Measurements from ENCODE around the gene USP54.
"Not testable (repeated sequence)": the region's sequence is repeated elsewhere in the genome, so short reads cannot be mapped to it uniquely, and the experiment has no call there.

USP54 gene

DNA sequence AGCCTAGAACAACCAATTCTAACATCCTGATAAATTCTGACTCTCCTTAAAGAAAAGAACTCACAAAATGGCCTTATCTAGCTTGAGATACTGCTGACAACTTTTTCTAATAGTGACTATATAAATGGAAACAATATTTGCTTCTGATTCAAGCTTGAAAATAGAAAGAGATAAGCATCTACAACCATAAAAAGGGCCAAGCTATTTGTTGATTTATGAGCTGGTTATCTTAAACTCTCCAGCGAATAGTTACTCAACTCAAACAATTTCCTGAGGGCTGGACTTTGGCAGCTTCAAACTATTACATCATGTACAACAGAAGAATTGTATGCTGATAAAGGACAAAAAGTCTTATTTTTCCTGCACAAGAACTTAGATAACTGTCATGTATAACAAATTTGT, 4.6 kb downstream of the USP54 start:
- peak; percentile 44 for DNase-seq (ENCODE audit: low spot score)

DNA sequence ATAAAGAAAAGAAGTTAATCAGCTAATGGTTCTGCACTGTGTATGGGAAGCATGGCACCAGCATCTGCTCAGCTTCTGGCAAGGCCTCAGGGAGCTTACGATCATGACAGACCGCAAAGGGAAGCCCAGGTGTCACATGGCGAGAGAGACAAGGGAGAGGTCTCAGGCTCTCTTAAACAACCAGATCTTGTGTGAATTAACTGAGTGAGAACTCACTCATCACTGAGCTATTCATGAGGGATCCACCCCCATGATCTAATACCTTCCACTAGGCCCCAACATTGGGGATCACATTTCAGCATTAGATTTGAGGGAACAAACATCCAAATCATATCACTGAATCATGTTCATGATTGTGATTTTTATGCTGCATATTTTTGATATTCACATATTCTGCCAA, 5.8 kb downstream of the USP54 start:
- no peak for DNase-seq (ENCODE audit: low spot score)

DNA sequence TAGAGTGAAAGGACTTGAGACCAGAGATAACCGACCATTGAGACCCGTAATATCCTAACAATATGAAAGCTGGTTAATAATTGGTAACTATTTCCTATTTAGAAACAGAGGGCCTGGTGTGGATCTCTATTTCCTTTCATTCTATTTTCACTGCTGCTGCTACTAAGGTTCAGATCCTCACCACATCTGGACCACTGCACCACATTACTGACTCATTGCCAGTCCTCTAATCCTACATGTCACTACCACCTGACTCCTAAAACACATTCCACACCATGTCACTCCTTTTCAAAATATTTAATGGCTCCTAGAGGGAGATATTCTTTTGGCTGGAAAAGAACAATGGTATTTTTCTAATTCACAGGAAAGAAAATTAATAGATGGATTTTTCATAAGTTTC, 6.4 kb downstream of the USP54 start:
- DNase-seq (ENCODE audit: low spot score) = no peak

DNA sequence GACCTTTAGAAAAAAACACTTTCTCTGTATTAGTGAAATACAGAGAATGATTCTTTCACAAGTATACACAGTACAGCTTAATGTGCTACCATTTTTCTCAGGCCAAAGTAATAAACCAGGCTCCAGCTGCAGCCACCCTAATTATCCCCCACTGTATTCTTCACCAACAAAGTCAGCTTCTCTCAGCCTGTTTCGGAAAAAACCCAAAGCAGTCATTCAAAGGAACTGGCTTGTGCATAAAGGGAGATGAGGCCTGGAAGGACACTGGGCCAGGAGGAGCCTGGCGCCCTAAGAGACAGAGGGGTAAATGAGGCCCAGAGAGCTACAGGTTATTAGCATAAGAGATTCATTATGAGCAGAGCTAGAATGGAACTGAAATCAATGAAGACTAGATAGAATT, 9.2 kb downstream of the USP54 start:
- DNase-seq (ENCODE audit: low spot score) = no peak

DNA sequence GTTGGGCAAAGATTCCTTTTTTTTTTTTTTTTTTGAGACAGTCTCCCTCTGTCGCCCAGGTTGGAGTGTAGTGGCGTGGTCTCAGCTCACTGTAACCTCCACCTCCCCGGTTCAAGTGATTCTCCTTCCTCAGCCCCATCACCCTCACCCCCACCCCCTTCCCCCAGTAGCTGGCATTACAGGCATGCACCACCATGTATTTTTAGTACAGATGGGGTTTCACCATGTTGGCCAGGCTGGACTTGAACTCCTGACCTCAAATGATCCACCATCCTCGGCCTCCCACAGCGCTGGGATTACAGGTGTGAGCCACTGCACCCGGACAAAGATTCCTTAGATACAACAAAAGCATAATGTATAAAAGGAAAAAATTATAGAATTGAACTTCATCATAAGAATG, 12.2 kb downstream of the USP54 start:
- DNase-seq (ENCODE audit: low spot score) = not testable (repeated sequence)

DNA sequence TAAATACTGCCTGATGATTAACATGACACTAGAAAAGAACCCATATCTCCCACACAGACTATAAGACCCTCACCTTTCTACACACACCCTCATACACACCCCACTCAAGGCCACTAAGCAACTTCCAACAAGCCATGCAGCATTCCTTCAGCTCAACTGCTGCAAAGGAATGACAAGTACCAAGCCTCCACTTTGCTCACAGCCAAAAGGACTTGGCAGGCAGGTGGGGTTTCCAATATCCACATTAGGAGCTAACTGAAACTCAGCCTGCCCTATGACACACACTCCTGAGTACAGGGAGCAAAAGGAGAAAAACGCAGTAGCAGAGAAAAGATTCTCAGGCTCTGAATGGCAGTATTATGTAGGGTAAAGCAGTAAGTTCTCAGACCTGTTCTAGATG, 13.4 kb downstream of the USP54 start:
- DNase-seq (ENCODE audit: low spot score) = no peak

DNA sequence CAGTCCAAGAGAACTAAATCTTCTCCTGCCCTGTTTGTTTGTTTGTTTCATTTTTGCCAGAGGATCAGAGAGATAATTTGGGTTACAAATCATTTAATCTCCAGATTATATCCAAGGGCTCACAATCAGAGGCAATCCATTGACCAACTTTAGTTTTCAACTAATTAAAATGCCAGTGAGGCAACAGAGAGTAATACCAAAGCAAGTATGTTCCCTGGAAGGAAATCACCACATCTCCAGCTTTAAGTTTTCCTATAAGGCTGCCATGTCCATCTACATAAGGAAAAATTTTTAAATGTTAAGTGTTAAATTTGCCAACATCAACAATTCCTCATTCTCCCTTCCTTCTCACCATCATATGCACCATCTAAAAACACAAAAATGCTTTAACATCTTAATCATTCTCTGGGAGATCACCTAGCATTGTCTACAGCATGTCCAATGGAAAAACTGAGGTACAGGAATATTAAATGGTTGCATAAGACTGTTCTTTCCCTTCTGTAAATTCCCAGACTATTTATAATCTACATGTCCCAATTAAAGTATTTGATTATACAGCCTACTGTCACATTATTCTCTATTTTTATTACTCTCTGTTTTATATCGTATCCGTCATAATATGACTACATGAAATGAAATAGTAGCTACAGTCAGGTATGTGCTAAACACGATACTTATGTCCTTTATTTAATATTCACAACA, 14.1 kb downstream of the USP54 start:
- DNase-seq (ENCODE audit: low spot score) = no peak

DNA sequence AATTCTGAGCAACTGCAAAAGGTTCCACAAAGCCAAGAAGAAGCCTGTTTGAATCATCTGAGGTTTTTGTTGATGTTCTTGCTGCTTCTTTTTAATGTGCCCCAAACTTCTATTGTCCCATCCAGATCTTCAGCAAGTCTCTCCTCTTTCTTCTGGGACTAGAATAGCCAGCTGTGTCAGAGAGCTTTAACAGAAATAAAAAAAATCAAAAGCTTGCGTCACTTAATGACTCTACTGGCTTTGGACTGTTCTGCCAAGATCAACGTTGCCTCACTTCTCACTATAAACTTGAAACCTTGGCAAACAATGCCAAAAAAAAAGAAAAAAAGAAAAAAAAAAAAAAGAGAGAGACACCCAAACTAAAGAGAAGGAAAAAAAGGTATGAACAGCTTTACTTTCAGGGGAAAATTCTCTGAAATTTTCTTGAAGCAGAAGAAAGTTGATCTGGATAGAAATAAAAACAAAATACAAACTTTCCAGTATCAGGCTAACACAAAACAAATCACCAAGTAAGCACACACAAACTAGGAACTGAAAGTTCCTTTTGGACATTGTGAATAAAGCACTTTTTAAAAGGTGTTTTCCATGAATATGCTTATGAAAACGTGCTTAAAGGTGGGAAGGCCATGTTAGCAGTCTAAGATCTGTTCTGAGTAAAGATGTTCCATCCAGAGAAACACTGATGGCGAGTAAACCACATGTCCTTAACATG, 14.8 kb downstream of the USP54 start:
- DNase-seq (ENCODE audit: low spot score) = peak; percentile 41

DNA sequence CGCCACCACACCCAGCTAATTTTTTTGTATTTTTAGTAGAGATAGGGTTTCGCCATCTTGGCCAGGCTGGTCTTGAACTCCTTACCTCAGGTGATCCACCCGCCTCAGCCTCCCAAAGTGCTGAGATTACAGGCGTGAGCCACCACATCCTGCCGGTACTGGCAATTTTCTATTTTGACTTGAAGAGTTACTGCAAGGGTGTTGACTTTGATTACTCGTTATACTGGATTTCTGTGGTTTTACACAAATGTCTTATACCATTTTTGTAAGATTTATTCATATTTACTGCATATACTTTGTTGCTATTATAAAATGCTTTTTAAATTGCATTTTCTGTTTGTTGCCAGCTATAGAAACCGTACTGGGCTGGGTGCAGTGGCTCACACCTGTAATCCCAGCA, 24.1 kb downstream of the USP54 start:
- DNase-seq (ENCODE audit: low spot score) = not testable (repeated sequence)

DNA sequence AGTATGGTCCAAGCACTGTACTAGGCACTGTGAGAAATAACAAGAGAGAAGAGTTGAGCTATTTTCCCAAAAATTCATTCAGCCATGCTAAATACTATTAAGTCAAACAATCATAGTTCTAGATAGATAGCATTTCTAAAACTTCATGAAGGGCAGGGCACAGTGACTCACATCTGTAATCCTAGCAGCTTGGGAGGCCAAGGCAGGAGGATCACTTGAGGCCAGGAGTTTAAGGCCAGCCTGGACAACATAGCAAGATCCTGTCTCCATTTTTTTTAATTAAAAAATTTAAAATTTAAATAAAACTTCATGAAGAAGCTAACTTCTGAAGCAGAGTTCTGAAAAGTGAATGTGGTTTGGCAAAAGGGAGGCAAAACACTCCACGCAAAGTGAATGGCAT, 29.9 kb downstream of the USP54 start:
- no peak for DNase-seq (ENCODE audit: low spot score)

DNA sequence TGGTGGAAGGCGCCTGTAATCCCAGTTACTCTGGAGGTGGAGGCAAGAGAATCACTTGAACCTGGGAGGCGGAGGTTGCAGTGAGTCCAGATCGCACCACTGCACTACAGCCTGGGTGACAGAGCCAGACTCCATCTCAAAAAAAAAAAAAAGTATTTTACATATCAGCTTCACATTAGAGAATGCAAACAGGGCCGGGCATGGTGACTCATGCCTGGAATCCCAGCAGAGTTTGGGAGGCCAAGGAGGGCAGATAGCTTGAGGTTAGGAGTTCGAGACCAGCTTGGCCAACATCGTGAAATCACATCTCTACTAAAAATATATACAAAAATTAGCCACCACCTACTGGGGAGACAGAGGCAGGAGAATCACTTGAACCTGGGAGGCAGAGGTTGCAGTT, 31.6 kb downstream of the USP54 start:
- DNase-seq (ENCODE audit: low spot score) = no peak

DNA sequence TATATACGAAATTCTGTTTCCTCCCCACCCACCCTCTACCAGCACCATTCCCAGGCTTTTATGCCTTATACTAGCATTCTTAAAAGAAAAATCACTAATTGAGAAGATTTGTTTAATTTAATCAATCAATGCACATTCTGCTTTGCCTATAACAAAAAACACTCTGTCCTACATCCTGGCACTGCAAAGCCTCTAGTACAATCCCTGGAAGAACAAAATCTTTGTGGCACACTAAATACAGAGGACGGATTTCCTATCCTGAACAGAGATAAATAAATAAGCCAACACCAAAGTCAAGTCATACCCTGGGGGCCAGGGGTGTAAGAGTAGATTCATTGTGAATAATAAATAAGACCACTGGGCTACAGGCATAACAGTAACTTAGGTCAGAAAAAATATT, 34.3 kb downstream of the USP54 start:
- DNase-seq (ENCODE audit: low spot score) = no peak

DNA sequence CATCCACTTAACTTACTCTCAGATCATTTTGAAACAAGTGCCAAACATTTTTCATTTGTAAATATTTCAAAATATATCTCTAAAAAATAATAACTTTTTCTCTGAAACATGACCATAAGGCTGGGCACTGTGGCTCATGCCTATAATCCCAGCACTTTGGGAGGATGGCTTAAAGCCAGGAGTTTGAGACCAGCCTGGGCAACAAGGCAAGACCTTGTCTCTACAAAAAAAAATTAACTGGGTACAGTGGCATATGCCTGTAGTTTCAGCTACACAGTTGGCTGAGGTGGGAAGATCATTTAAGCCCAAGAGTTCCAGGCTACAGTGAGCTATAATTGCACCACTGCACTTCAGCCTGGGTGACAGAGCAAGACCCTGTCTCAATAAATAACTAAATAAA, 36.4 kb downstream of the USP54 start:
- DNase-seq (ENCODE audit: low spot score) = no peak

DNA sequence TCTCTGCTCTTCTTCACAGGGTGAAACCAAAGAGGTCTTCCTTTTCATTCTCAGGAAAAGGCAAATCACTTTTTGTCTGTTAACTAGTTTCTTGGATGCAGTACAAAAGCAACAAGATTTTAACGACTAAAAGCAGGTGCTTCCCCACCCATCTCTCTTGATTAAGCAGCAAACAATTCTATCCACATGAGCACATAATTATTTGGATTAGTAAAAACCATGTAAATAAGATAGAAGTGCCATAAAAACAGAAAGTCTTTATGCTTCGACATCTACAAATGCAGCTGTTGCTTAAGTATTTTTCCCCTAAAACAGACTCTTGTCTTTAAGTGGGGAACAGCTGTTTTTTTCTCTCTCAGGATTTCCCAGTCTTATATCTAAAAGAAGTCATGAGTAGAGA, 37.4 kb downstream of the USP54 start:
- no peak for DNase-seq (ENCODE audit: low spot score)

DNA sequence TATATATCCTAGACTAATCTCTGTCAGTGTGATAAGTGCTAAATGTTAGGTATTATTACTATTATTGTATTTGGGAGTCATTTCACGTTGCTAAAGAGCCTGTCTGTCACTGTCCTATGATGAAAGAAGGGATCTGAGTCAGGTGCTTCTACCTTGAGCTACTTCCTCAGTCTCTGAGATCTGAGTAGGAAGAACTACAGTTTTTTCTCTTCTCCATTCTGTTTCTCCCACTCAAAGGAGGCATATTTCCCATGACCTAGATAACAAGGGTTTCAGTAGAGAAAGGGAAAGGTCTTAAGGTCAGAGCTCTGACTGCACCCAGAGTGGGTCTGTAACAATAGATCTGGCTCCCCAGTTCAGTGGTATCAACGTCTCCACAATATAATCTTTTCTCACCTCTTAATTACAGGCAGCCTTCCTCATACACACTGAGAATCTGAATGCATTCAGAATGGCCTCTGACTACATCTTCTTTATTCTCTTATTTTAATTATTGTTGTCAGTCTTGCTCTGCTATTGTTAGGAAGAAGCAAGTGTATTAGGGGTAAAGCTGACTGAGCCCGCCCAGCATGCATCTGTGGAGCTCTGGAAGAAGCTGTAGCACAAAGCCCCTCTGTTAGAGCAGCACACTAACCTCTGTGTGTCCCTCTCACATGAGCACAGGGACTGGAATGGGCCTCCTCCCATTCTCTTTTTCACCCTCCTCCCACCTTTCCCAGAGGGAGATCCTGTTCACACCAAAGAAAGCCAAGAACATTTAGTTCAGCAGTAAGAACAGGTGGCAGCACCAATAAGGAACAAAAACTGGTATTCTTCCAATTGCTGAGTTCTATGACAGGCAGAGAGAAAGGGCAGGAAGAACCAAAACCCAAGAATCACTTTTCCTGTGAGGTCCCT, 38.1 kb downstream of the USP54 start:
- DNase-seq (ENCODE audit: low spot score) = no peak

DNA sequence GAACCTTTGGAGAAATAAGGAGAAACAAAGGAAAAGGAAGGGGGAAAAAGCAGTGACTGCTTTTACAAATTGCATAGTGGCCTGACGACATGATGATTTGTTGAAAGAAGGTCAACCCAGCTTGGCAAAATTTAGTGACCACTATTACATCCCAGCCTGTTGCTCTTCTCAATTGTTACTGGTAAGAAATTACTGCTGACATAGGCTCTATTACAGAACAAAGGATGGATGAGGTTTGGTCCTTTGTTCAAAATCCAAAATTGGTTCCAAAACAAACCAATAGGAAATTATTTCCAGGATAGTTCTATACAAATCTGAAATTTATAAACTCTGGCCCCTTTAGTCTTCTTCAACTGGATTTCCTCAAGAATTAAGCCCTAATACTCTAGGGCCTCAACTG, 39.6 kb downstream of the USP54 start:
- no peak for DNase-seq (ENCODE audit: low spot score)

DNA sequence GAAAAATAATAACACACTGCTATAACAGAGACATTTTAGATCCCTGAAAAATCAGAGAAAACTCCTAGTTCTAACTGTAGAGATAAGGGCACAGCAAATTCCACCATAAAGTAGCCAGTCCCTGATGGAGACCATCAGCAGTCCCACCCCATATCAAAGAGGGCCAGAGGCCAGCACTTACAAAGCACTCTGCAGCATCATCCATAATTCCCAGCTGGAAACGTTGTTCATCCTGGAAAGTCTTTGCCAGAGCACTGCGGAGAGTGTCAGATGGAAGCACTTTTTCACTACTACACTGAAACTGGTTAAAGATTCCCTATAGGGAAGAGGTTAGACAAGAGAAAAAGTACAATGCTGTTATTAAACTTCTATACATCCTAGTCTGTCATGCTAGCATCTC, 45.8 kb downstream of the USP54 start:
- DNase-seq (ENCODE audit: low spot score) = no peak

DNA sequence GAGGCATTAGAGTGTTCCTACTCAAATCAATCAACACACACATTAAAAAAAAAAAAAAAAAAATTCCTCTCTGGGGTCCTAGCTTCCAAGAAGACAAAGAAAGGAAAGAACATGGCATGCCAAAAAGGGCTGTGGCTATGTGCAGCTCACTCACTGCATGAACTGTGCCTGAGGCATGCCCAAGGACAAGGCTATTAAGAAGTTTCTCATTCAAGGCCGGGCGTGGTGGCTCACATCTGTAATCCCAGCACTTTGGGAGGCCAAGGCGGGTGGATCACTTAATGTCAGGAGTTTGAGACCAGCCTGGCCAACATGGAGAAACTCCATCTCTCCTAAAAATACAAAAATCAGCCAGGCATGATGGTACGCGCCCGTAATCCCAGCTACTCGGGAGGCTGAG, 53.4 kb downstream of the USP54 start:
- DNase-seq (ENCODE audit: low spot score) = no peak

DNA sequence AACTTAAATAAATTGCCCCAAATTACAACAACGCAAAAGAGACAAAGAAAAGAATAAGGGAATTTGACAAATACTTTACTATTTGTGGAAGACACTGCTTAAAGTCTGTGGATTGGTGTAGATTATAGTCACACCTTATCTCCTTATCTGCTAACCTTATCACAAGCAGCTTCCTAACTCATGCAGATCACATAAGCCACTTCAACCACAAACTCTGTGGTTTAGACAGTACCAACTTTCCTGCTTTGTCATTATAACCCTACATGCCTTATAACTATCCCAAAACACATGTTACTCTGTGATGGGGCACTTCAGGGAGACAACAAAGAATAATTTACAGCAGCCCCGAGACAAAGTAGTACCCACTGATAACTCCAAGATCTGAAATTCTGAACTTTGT, 53.9 kb downstream of the USP54 start:
- no peak for DNase-seq (ENCODE audit: low spot score)

DNA sequence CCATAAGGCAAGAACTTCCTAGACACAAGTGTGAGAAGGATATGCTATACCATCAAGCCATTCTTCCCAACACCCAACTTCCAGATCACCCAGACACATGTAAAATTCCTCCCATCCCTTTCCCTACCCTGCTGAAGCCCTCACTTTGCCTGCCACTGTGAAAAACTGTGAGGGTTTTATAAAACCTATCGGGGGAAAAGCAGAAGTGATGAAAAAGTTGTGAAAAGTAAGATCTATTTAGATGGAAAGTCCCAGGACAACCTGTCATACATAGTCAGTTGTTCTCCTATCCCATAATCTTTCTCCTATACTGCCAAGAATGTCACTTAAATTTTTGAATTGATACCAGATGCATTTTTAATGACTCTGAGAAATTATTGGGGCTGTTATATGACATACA, 56.3 kb downstream of the USP54 start:
- no peak for DNase-seq (ENCODE audit: low spot score)

DNA sequence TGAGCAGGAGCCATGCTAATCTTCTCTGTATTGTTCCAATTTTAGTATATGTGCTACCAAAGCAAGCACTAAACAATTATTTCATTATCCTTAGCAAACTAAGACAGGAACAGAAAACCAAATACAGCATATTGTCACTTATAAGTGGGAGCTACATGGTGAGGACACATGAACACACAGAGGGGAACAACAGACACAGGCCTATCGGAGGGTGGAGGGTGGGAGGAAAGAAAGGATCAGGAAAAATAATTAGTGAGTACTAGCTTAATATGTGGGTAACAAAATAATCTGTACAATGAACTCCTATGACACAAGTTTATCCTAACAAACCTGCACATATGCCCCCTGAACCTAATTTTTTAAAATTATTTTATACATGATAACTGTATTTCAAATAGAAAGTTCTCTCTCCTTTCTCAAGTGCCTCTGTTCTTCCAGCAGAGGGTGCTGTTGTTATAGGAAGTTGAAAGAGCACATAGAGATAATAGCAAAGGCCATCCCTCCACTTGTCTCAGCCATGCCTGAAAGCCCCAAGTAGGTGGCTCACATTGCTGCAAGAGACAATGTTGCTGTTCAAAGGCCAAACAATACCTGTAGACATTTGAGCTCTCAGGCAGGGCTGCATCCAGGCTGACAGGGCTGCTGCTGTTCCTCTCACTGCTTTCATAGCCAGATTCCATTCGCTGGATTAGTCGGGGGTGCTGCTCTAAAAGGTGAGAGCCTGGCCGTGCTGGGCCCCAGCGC, 61.9 kb downstream of the USP54 start:
- DNase-seq (ENCODE audit: low spot score) = peak; percentile 68

DNA sequence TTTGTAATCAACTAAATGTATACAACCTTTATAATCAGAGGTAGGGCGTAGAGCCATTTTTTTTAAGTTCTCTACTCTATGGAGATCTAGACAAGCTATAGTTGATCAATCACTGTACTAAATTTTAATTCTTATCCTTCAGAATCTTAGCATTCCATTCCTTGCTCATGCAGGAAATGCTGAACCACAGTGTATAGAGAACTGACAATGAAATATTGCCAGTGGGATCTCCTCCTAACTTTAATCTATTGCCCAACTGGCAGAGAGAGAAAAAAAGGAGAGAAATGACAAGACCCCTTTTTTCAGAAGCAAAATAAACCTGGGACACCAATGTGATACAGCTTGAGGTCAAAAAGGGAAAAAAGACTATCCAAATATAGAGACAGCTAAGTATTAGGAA, 68.9 kb downstream of the USP54 start:
- DNase-seq (ENCODE audit: low spot score) = peak; percentile 27
